ENCODE measurements around the gene MOV10L1.

DNA sequence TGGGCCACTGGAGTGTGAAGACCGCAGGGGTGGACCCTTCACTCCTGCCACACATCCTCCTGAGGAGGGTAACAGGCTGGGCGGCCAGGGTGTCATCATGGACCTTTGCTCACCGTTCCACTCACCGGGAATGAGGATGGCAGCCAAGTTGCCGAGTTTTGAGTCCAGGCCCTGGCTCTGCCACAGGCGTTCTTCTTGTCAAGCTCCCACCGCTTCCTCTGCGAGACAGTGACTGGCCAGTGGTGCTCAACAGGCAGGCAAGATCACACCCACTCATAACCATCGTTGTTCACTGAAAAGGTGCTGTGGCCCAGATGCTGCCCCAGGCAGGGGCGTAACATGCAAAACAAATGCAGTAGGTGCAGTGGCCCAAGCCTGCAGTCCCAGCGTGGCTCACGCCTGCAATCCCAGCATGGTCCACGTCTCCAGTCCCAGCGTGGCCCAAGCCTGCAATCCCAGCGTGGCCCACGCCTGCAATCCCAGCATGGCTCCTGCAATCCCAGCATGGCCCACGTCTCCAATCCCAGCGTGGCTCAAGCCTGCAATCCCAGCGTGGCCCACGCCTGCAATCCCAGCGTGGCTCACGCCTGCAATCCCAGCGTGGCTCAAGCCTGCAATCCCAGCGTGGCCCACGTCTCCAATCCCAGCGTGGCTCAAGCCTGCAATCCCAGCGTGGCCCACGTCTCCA is 75.8 kb downstream of the MOV10L1 start:
- TF ChIP-seq, protein P1, sequence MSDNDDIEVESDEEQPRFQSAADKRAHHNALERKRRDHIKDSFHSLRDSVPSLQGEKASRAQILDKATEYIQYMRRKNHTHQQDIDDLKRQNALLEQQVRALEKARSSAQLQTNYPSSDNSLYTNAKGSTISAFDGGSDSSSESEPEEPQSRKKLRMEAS (IDR thresholded peaks at IDR 0.05): no peak
- TF ChIP-seq, protein P2, sequence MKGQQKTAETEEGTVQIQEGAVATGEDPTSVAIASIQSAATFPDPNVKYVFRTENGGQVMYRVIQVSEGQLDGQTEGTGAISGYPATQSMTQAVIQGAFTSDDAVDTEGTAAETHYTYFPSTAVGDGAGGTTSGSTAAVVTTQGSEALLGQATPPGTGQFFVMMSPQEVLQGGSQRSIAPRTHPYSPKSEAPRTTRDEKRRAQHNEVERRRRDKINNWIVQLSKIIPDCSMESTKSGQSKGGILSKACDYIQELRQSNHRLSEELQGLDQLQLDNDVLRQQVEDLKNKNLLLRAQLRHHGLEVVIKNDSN (IDR thresholded peaks at IDR 0.05): no peak
